Neural cell (in vitro differentiated cells): ENCODE results near the gene C5orf47.

ENCODE experiments used
- CTCF ChIP-seq: fragments of 450-650 bp; IDR thresholded peaks from 2 replicates; pipeline ENCODE4 v1.5.1; 2014; ENCODE audit warnings: antibody characterized with exemption, mild to moderate bottlenecking, moderate library complexity; ENCODE audit not compliant: poor library complexity, severe bottlenecking
- EP300 ChIP-seq: fragments of 450-650 bp; conservative IDR thresholded peaks from 2 replicates; pipeline ENCODE4 v1.6.1; 2014; ENCODE audit warnings: antibody characterized with exemption, mild to moderate bottlenecking, moderate library complexity; ENCODE audit not compliant: poor library complexity, severe bottlenecking
- MXI1 ChIP-seq: fragments of 450-650 bp; conservative IDR thresholded peaks from 2 replicates; pipeline ENCODE4 v1.6.1; 2014; ENCODE audit warnings: antibody characterized with exemption, mild to moderate bottlenecking; ENCODE audit not compliant: poor library complexity, severe bottlenecking
- POLR2AphosphoS5 ChIP-seq: IDR thresholded peaks from 2 replicates; pipeline ENCODE4 v1.6.1; 2012
- REST ChIP-seq: IDR thresholded peaks from 2 replicates; pipeline ENCODE4 v1.6.1; 2012; ENCODE audit warnings: borderline replicate concordance
- SMC3 ChIP-seq: fragments of 450-650 bp; conservative IDR thresholded peaks from 2 replicates; pipeline ENCODE4 v1.6.1; 2014; ENCODE audit warnings: antibody characterized with exemption, mild to moderate bottlenecking, moderate library complexity; ENCODE audit not compliant: poor library complexity
- TAF1 ChIP-seq: IDR thresholded peaks from 2 replicates; pipeline ENCODE4 v1.6.1; 2012; ENCODE audit warnings: low read depth

GRCh38 chr5:173968154-173968797 lies 20.7 kb upstream of the C5orf47 start:
- TF ChIP-seq CTCF: no peak
- TF ChIP-seq EP300: peak; percentile 38
- TF ChIP-seq POLR2AphosphoS5: peak; percentile 14
- TF ChIP-seq MXI1: no peak
- TF ChIP-seq TAF1: no peak
- TF ChIP-seq REST: peak; percentile 24
- no peak for TF ChIP-seq SMC3
